ENCODE measurements around the gene FLOT1. TPM values are rescaled to one million over a fixed set of nuclear protein-coding genes. Genes with fewer than 3 reads are reported as not detected.
A peak's percentile ranks its signal among the peaks of the same experiment; 100 is the strongest.

The FLOT1 gene
- total and polyA plus RNA-seq, 2 of the 13 experiments (the other 11 are each of a cell fraction or from before 2014, with no cell fraction given), result 82.3 to 130 TPM

DNA sequence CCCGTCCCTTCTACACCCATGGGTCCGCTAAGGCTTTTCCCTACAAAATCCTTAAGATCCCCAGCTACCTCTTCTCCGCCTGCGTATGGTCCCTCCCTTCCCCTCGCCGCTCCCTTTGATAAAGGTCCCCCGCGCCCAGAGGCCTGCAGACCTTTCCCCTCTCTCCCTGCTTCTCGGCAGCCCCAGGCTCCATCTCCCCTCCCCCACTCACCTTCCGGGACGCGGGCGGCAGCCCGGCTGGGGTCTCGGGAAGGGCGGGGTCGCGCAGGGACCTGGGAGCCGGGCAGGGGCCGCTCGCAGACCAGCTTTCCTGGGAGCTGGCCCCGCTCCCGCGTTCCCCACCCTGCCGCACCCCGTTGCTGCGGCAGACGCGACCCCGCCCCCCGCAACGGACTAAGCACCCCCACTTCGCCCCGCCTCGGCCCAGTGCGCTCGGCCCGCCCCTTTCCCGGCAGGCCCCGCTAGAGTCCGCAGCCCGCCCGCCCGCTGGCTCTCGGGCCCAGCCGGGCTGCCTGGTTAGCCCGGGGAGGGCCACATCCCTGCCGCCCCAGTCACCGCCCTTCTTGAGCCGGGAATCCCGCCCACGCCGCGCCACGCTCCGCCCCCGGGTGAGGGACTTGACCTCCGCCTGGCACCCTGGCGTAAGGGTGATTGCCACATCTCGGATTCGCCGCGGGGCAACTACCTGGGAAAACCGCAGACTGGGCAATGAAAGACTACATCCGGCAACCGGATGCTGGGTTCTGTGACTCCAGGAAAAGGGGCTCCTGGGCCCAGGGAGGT lies at the start of gene FLOT1 (continued):
- TF ChIP-seq, protein P1, sequence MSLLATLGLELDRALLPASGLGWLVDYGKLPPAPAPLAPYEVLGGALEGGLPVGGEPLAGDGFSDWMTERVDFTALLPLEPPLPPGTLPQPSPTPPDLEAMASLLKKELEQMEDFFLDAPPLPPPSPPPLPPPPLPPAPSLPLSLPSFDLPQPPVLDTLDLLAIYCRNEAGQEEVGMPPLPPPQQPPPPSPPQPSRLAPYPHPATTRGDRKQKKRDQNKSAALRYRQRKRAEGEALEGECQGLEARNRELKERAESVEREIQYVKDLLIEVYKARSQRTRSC (CRISPR knock-in tag; IDR thresholded peaks at IDR 0.05; ENCODE audit: low read depth), result peak; percentile 12; the same call in 1 of the 2 replicates
- peak; percentile 94 for TF ChIP-seq ZBTB7B (CRISPR knock-in tag; IDR thresholded peaks at IDR 0.05)
- TF ChIP-seq SP140L (CRISPR knock-in tag; IDR thresholded peaks at IDR 0.05; ENCODE audit: borderline replicate concordance), result 0 out of 2 replicates have a peak, but pooled peaks have one; percentile 68
- TF ChIP-seq PCBP1 (IDR thresholded peaks at IDR 0.05; ENCODE audit: borderline replicate concordance, low read depth, low read length), result peak; percentile 82; the same call in 1 of the 2 replicates
- peak; percentile 85 for TF ChIP-seq MXD4 (CRISPR knock-in tag; IDR thresholded peaks at IDR 0.05)
- peak; percentile 35 for TF ChIP-seq SOX13 (IDR thresholded peaks at IDR 0.05)
- peak in 1 of 2 experiments; percentile 81; a peak in 2 of 4 replicates for TF ChIP-seq SOX13 (CRISPR knock-in tag; conservative IDR thresholded peaks at IDR 0.05 in 1 of 2, IDR thresholded peaks at IDR 0.05 in 1 of 2)
- TF ChIP-seq, protein P2, sequence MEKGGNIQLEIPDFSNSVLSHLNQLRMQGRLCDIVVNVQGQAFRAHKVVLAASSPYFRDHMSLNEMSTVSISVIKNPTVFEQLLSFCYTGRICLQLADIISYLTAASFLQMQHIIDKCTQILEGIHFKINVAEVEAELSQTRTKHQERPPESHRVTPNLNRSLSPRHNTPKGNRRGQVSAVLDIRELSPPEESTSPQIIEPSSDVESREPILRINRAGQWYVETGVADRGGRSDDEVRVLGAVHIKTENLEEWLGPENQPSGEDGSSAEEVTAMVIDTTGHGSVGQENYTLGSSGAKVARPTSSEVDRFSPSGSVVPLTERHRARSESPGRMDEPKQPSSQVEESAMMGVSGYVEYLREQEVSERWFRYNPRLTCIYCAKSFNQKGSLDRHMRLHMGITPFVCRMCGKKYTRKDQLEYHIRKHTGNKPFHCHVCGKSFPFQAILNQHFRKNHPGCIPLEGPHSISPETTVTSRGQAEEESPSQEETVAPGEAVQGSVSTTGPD (CRISPR knock-in tag; IDR thresholded peaks at IDR 0.05), result peak; percentile 89
- TF ChIP-seq, protein P3, sequence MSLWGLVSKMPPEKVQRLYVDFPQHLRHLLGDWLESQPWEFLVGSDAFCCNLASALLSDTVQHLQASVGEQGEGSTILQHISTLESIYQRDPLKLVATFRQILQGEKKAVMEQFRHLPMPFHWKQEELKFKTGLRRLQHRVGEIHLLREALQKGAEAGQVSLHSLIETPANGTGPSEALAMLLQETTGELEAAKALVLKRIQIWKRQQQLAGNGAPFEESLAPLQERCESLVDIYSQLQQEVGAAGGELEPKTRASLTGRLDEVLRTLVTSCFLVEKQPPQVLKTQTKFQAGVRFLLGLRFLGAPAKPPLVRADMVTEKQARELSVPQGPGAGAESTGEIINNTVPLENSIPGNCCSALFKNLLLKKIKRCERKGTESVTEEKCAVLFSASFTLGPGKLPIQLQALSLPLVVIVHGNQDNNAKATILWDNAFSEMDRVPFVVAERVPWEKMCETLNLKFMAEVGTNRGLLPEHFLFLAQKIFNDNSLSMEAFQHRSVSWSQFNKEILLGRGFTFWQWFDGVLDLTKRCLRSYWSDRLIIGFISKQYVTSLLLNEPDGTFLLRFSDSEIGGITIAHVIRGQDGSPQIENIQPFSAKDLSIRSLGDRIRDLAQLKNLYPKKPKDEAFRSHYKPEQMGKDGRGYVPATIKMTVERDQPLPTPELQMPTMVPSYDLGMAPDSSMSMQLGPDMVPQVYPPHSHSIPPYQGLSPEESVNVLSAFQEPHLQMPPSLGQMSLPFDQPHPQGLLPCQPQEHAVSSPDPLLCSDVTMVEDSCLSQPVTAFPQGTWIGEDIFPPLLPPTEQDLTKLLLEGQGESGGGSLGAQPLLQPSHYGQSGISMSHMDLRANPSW (CRISPR knock-in tag; IDR thresholded peaks at IDR 0.05; ENCODE audit: borderline replicate concordance), result peak; percentile 93
- TF ChIP-seq, protein P4, sequence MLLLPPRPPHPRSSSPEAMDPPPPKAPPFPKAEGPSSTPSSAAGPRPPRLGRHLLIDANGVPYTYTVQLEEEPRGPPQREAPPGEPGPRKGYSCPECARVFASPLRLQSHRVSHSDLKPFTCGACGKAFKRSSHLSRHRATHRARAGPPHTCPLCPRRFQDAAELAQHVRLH (CRISPR knock-in tag; IDR thresholded peaks at IDR 0.05; ENCODE audit: borderline replicate concordance, low read depth), result peak; percentile 89; the same call in 1 of the 2 replicates
- TF ChIP-seq FOXJ3 (CRISPR knock-in tag; IDR thresholded peaks at IDR 0.05; ENCODE audit: borderline replicate concordance), result peak; percentile 7
- no peak for TF ChIP-seq IKZF4 (CRISPR knock-in tag; IDR thresholded peaks at IDR 0.05; ENCODE audit: borderline replicate concordance, low read depth, not compliant biosample characterization)
- TF ChIP-seq, protein P5, sequence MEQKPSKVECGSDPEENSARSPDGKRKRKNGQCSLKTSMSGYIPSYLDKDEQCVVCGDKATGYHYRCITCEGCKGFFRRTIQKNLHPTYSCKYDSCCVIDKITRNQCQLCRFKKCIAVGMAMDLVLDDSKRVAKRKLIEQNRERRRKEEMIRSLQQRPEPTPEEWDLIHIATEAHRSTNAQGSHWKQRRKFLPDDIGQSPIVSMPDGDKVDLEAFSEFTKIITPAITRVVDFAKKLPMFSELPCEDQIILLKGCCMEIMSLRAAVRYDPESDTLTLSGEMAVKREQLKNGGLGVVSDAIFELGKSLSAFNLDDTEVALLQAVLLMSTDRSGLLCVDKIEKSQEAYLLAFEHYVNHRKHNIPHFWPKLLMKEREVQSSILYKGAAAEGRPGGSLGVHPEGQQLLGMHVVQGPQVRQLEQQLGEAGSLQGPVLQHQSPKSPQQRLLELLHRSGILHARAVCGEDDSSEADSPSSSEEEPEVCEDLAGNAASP (CRISPR knock-in tag; IDR thresholded peaks at IDR 0.05; ENCODE audit: borderline replicate concordance), result peak; percentile 29
- peak; percentile 60 for TF ChIP-seq NFKB2 (CRISPR knock-in tag; IDR thresholded peaks at IDR 0.05; ENCODE audit: borderline replicate concordance)
- TF ChIP-seq, protein P6, sequence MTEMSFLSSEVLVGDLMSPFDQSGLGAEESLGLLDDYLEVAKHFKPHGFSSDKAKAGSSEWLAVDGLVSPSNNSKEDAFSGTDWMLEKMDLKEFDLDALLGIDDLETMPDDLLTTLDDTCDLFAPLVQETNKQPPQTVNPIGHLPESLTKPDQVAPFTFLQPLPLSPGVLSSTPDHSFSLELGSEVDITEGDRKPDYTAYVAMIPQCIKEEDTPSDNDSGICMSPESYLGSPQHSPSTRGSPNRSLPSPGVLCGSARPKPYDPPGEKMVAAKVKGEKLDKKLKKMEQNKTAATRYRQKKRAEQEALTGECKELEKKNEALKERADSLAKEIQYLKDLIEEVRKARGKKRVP (CRISPR knock-in tag; IDR thresholded peaks at IDR 0.05), result peak in 1 of 2 experiments; percentile 91; a peak in 2 of 4 replicates
- peak; percentile 79 for TF ChIP-seq ZNF451 (CRISPR knock-in tag; IDR thresholded peaks at IDR 0.05)
